Prostate gland (tissue), 2 donors: ENCODE measurements around the gene NCL. TPM values are rescaled to one million over a fixed set of nuclear protein-coding genes. Genes with fewer than 3 reads are reported as not detected.

Source experiments
- DNase-seq: peaks from one replicate; pipeline ENCODE4 v3.0.0-alpha.2; 2019; ENCODE audit warnings: low spot score
- H3K27ac ChIP-seq, 2 donors: fragments of 200-600 bp; sonication (generic); 2 replicates each; pipeline ENCODE4 v1.5.1; 2017 to 2019
- H3K27me3 ChIP-seq: fragments of 200-600 bp; sonication (generic); replicated peaks from 2 replicates; pipeline ENCODE4 v1.5.1; 2019; ENCODE audit not compliant: insufficient read depth
- H3K36me3 ChIP-seq, 2 donors: fragments of 200-600 bp; sonication (generic); 1 replicate in 1 of 2; 2 replicates in 1 of 2; pipeline versions ENCODE4 v1.5.1 to v1.8.1; 2017 to 2019
- H3K4me1 ChIP-seq: fragments of 200-600 bp; sonication (generic); replicated peaks from 2 replicates; pipeline ENCODE4 v1.5.1; 2019
- H3K4me3 ChIP-seq, 2 donors: fragments of 200-600 bp; sonication (generic); 2 replicates each; pipeline ENCODE4 v1.5.1; 2017 to 2019
- H3K9me3 ChIP-seq: fragments of 200-600 bp; sonication (generic); 2 replicates; pipeline ENCODE4 v1.5.1; 2017
- POLR2A ChIP-seq: fragments of 450-650 bp; IDR thresholded peaks from one replicate; pipeline ENCODE4 v1.6.1; 2016; ENCODE audit warnings: antibody characterized with exemption, mild to moderate bottlenecking
- POLR2AphosphoS5 ChIP-seq: sonication (generic); formaldehyde crosslinking; IDR thresholded peaks from one replicate; pipeline ENCODE4 v1.6.1; 2017; ENCODE audit warnings: antibody characterized with exemption
- WGBS: methylation state at CpG from one replicate; pipeline ENCODE4 v1.1.5; 2018; 5-methylcytosine and 5-hydroxymethylcytosine counted together
- intact Hi-C: fragments of 100-400 bp; cut with DNase I; formaldehyde crosslinking; loops from one replicate; pipeline ENCODE4 v1.14.2; 2022
- total RNA-seq, 2 donors: library from RNA; depleted of rRNA; stranded (reverse); fragments of >200 nt; gene quantifications; one replicate each; pipeline ENCODE4 v1.1.0, GENCODE V29; 2016
- TF ChIP-seq, protein P1 (sequence below), 4 experiments: fragments of 200-600 bp in 2 of 4; fragments of 450-650 bp in 2 of 4; sonication (generic) in 2 of 4; IDR thresholded peaks; 1 replicate in 3 of 4; 2 replicates in 1 of 4; pipeline ENCODE4 v1.5.1; 2016 to 2019; ENCODE audit warnings: antibody characterized with exemption in 4 of 4, mild to moderate bottlenecking in 2 of 4, moderate library complexity in 2 of 4

NCL gene
- total RNA-seq, 2 donors from 2014 or later = 92.0 to 160 TPM

GRCh38 chr2:231452799-231453508, 11.3 kb downstream of the NCL start:
- intact Hi-C loops = loop anchor here (5.0 kb wide), 2 partner anchors 226 to 351 kb away; no protein-coding TSS in a partner anchor
- no peaks in the 10 kb centered on the region for H3K4me1 ChIP-seq
- H3K9me3 ChIP-seq = no peaks in the 10 kb centered on the region
- no peak overlapping the region for H3K27ac ChIP-seq
- H3K4me3 ChIP-seq = no peak overlapping the region
- TF ChIP-seq, protein P1, sequence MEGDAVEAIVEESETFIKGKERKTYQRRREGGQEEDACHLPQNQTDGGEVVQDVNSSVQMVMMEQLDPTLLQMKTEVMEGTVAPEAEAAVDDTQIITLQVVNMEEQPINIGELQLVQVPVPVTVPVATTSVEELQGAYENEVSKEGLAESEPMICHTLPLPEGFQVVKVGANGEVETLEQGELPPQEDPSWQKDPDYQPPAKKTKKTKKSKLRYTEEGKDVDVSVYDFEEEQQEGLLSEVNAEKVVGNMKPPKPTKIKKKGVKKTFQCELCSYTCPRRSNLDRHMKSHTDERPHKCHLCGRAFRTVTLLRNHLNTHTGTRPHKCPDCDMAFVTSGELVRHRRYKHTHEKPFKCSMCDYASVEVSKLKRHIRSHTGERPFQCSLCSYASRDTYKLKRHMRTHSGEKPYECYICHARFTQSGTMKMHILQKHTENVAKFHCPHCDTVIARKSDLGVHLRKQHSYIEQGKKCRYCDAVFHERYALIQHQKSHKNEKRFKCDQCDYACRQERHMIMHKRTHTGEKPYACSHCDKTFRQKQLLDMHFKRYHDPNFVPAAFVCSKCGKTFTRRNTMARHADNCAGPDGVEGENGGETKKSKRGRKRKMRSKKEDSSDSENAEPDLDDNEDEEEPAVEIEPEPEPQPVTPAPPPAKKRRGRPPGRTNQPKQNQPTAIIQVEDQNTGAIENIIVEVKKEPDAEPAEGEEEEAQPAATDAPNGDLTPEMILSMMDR (IDR thresholded peaks at IDR 0.05) = no peak
- no peak for TF ChIP-seq POLR2AphosphoS5
- TF ChIP-seq POLR2A = no peak
- no peak for DNase-seq
- H3K36me3 ChIP-seq = peaks cover 12 to 27% of the 10 kb centered on the region in 2 donors
- 67% methylated on average over 10 of the region's 10 CpGs for WGBS
- no peaks in the 10 kb centered on the region for H3K27me3 ChIP-seq

- TF ChIP-seq, protein P1 (IDR thresholded peaks at IDR 0.05) = no peak
- no peak for TF ChIP-seq POLR2AphosphoS5
- H3K9me3 ChIP-seq = no peaks in the 10 kb centered on the region
- 91% methylated on average over 4 of the region's 4 CpGs for WGBS
- H3K4me1 ChIP-seq = no peaks in the 10 kb centered on the region
- H3K36me3 ChIP-seq = peaks cover 0 to 5% of the 10 kb centered on the region in 2 donors
- intact Hi-C loops = loop anchor here (5.0 kb wide), 2 partner anchors 223 to 348 kb away; no protein-coding TSS in a partner anchor
- H3K27me3 ChIP-seq = no peaks in the 10 kb centered on the region
- no peak overlapping the region for H3K4me3 ChIP-seq
- DNase-seq = no peak
- no peak overlapping the region for H3K27ac ChIP-seq
These were observed 13.7 kb downstream of the NCL start for GRCh38 chr2:231450548-231450989.

- H3K36me3 ChIP-seq = peaks cover 0 to 5% of the 10 kb centered on the region in 2 donors
- no peaks in the 10 kb centered on the region for H3K9me3 ChIP-seq
- no peak for DNase-seq
- 87% methylated on average over 4 of the region's 4 CpGs for WGBS
- TF ChIP-seq, protein P1 (IDR thresholded peaks at IDR 0.05) = no peak
- TF ChIP-seq POLR2AphosphoS5 (no peak), POLR2A (no peak)
- no peak overlapping the region for H3K27ac ChIP-seq
- no peak overlapping the region for H3K4me3 ChIP-seq
- intact Hi-C loops = loop anchor here (5.0 kb wide), 2 partner anchors 222 to 347 kb away; no protein-coding TSS in a partner anchor
- no peaks in the 10 kb centered on the region for H3K27me3 ChIP-seq
- H3K4me1 ChIP-seq = no peaks in the 10 kb centered on the region
These were observed 14.7 kb downstream of the NCL start for GRCh38 chr2:231449503-231450054.

GRCh38 chr2:231436957-231437356, 27.3 kb downstream of the NCL start:
- intact Hi-C loops = no loop called here
- TF ChIP-seq POLR2AphosphoS5 (no peak), POLR2A (no peak)
- TF ChIP-seq, protein P1 (IDR thresholded peaks at IDR 0.05) = no peak
- Histone ChIP-seq H3K9me3 (no peaks in the 10 kb centered on the region), H3K27me3 (no peaks in the 10 kb centered on the region), H3K27ac (no peak overlapping the region), H3K4me3 (no peak overlapping the region), H3K4me1 (no peaks in the 10 kb centered on the region), H3K36me3 (no peaks in the 10 kb centered on the region)
- DNase-seq = no peak
- WGBS = 91% methylated on average over 13 of the region's 13 CpGs
